AML-193 (cell line): Measurements from ENCODE around the gene YARS2.
A peak's percentile ranks its signal among the peaks of the same experiment; 100 is the strongest.
"Not testable (repeated sequence)": the region's sequence is repeated elsewhere in the genome, so short reads cannot be mapped to it uniquely, and the experiment has no call there.

ENCODE experiments used
- DNase-seq, 2 experiments: peaks; one replicate each; lab custom pipeline; 2025; lab: John Stamatoyannopoulos, UW

YARS2 gene

GRCh38 chr12:32753605-32754004 lies 2.1 kb downstream of the YARS2 start:
- no peak for DNase-seq

- DNase-seq = no peak
Observed at GRCh38 chr12:32743264-32743663, 12.4 kb downstream of the YARS2 start.

- DNase-seq = no peak
Observed at GRCh38 chr12:32742133-32742532, 13.6 kb downstream of the YARS2 start.

- DNase-seq = no peak
Observed at GRCh38 chr12:32739279-32739678, 16.4 kb downstream of the YARS2 start.

- DNase-seq = no peak
Observed at GRCh38 chr12:32737715-32738114, 18.0 kb downstream of the YARS2 start.

- DNase-seq = no peak
Observed at GRCh38 chr12:32736445-32736844, 19.3 kb downstream of the YARS2 start.

GRCh38 chr12:32734952-32735351 lies 20.7 kb downstream of the YARS2 start:
- peak in 1 of 2 experiments; percentile 2 for DNase-seq

GRCh38 chr12:32727237-32727636 lies 28.5 kb downstream of the YARS2 start:
- DNase-seq = no peak

GRCh38 chr12:32726286-32726685 lies 29.4 kb downstream of the YARS2 start:
- DNase-seq = no peak

- not testable (repeated sequence) for DNase-seq
Observed at GRCh38 chr12:32725308-32725707, 30.4 kb downstream of the YARS2 start.

GRCh38 chr12:32718926-32719325 lies 36.8 kb downstream of the YARS2 start:
- DNase-seq = no peak

GRCh38 chr12:32714772-32715171 lies 40.9 kb downstream of the YARS2 start:
- DNase-seq = no peak

- no peak for DNase-seq
Observed at GRCh38 chr12:32708926-32709325, 46.8 kb downstream of the YARS2 start.

GRCh38 chr12:32706335-32707024 lies 49.2 kb downstream of the YARS2 start:
- DNase-seq = no peak

- DNase-seq = no peak
Observed at GRCh38 chr12:32705783-32706182, 49.9 kb downstream of the YARS2 start.

GRCh38 chr12:32702946-32703345 lies 52.8 kb downstream of the YARS2 start:
- no peak for DNase-seq

GRCh38 chr12:32702473-32702872 lies 53.2 kb downstream of the YARS2 start:
- DNase-seq = no peak

GRCh38 chr12:32699437-32699836 lies 56.3 kb downstream of the YARS2 start:
- not testable (repeated sequence) for DNase-seq

GRCh38 chr12:32698285-32698684 lies 57.4 kb downstream of the YARS2 start:
- DNase-seq = no peak

GRCh38 chr12:32697445-32697844 lies 58.3 kb downstream of the YARS2 start:
- no peak for DNase-seq
